ENCODE data around the gene CCDC27.

The CCDC27 gene

GRCh38 chr1:3735027-3735681, 17.1 kb upstream of the CCDC27 start:
- no peak overlapping the region for H3K4me3 ChIP-seq (ENCODE audit: low read depth, low read length)
- DNase-seq (ENCODE audit: low read depth) = no peak

GRCh38 chr1:3735688-3736087, 16.6 kb upstream of the CCDC27 start:
- no peak for DNase-seq (ENCODE audit: low read depth)

DNA sequence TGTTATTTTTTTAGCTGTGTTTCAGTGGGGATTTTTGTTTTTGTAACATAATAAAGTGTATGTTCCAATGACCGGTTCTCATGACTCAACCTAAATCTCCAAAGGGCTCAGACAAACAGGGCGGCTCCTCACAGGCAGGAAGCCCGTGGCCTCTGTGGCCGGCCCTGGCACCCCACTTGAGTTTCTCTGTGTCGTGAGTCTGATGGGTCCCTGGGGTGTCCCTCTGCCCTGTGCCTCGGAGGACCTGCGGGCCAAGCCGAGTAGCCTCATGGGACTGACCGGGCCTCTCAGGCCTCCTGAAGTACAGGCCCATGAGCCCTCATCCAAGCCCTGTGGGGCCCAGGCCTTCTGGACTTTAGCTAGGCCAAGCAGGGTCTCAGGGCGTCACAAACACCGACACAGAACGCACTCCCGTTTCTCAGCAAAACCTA, 16.1 kb upstream of the CCDC27 start:
- DNase-seq (ENCODE audit: low read depth) = no peak
- H3K4me3 ChIP-seq (ENCODE audit: low read depth, low read length) = no peak overlapping the region

More at GRCh38 chr1:3735688-3736087, 16.6 kb upstream of the CCDC27 start:
- H3K4me3 ChIP-seq (ENCODE audit: low read depth, low read length) = no peak overlapping the region

DNA sequence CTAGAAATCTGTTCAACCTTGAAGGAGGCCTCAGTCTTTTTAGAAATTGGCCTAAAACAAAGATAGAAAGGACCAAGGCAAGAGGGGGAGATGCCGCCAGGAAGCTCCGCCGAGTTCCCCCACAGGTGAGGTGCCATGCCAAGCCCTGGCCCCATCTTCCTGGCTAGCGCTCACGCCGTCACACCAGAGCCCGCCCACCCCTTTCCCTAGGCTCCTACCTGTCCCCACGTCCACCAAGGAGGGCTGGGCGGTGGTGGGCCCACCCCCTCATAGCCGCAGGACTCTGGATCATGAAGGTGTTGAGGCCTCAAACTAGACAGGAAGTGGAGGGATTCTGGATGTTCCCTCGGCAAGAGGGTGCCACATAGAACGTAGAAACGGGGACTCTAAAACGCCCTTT, 15.5 kb upstream of the CCDC27 start:
- H3K4me3 ChIP-seq (ENCODE audit: low read depth, low read length) = no peak overlapping the region
- DNase-seq (ENCODE audit: low read depth) = no peak

GRCh38 chr1:3738943-3739342, 13.3 kb upstream of the CCDC27 start:
- DNase-seq (ENCODE audit: low read depth) = no peak
- H3K4me3 ChIP-seq (ENCODE audit: low read depth, low read length) = no peak overlapping the region

DNA sequence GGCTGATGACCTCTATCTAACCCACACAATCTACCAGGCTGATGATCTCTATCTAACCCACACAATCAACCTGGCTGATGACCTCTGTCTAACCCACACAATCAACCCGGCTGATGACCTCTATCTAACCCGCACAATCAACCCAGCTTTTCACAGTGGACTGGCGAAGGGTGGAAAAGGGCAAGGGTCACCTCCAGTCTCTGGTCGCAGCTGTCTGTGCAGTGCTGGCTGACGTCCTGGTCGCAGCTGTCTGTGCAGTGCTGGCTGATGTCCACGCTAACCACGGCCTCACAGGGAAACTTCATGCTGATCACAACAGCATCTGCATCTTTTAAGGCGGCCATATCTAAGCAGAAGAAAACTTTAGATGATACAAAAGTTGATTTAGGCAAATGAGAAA, 12.2 kb upstream of the CCDC27 start:
- H3K4me3 ChIP-seq (ENCODE audit: low read depth, low read length) = no peak overlapping the region
- no peak for DNase-seq (ENCODE audit: low read depth)

DNA sequence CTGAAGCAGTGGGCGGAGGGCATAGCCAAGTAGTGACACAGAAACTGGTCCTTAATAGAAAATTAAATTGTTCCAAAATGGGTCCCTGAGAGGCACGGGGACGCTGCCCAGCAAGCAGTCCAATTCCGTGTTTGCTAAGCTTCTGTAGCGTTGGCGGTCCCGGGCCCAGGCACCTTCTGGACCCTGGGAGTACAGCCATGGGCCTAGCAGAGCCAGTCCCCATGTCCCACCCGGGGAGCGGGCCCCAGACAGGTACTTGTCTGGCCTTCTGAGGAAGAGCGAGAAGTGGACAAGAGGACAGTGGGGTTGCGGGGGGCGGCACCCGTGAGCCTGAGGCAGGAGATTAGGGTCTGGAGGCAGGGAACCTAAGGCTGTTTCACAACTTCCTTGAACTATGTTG, 11.5 kb upstream of the CCDC27 start:
- no peak overlapping the region for H3K4me3 ChIP-seq (ENCODE audit: low read depth, low read length)
- DNase-seq (ENCODE audit: low read depth) = no peak

DNA sequence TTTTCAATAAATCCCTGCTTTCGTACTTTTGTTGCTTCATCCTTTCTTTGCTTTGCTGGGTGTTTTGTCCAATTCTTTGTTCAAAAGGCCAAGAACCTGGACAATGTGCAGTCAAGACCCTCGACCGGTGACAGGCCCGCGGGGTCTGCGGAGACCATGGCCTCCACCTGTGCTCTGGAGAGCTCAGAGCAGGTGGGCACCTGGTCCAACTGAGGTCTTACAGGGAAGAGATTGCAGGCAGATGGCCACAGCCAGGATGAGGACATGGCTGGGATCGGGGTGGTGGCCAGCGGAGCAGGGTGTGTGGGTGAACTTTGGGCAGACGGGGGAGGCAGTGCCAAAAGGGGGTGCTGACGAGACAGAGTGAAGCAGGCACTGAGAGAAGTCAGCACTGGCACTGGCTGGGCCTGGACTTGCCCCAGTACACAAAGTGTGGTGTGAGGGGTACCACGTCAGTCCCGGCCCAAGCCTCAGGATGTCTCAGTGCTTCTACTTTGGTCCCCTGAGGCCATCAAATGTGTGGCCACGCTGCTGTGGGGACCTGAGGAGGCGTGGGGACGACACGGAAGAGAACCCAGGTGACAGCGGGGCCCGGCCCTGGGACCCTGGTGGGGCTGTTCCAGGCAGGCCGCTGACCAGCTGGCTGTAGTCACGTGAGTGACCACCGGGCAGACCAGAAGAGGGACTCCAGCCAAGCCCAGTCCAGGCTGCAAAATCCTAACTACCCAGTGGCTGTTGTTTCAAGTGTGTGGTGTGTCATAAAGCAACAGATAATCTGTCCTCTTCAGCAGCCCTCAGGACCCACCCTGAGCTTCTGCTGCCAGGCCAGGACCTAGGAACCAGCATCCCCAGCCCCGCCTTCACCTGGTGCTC, 10.4 kb upstream of the CCDC27 start:
- DNase-seq (ENCODE audit: low read depth) = no peak
- H3K4me3 ChIP-seq (ENCODE audit: low read depth, low read length) = no peak overlapping the region

DNA sequence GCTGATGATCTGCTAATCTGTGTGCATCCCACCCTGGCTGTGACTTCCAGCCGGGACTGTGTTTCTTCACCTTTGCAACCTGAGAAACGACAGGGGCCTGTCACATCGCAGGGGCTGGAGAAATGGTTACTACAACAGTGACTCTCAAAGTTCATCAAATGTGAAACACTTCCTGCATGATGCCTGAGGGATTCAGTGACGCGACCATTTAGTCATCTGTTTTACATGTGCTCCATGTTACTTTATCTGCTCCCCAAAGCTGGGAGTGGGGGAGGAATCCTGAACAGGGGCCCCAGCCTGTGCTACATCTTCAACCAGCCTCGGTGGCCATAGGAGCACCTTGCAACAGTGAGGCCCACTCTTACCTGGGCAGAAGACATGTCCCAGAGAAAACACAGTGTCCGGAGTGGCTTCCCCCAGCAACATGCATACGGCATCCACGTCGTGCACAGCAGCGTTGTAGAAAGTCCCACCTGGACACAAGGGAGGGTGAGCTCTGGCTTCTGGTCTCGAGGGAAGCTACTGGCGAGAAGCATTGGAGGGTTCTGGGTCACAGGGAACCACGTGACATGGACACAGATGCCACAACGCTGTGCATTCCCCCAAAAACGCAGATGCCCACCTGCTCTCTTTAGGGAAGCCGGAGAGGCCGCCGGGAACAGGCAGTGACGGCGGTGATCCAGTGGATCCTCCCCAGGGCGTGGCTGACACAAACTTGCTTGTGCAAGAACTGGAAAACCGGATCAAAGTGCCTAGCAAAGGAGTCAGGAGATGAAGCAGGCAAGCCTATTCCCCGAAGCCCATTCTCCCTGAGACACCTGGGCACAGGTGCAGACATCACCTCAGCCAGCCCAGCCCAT, 9.6 kb upstream of the CCDC27 start:
- DNase-seq (ENCODE audit: low read depth) = no peak
- no peak overlapping the region for H3K4me3 ChIP-seq (ENCODE audit: low read depth, low read length)

DNA sequence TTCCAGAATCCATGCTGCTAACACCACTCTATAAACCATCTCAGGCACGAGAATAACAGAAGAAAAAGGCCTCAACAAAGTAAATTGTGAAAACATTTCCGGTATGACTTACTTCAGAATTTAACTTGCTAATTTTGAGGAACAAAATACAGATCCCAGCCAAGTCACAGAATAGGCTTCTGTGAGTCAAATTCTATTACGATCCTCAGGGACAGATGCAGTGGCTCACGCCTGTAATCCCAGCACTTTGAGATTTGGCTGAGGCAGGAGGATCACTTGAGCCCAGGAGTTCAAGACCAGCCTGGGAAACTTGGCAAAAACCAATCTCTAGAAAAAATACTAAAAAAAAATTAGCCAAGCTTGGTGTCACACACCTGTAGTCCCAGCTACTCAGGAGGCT, 8.8 kb upstream of the CCDC27 start:
- H3K4me3 ChIP-seq (ENCODE audit: low read depth, low read length) = no peak overlapping the region
- no peak for DNase-seq (ENCODE audit: low read depth)

- no peak overlapping the region for H3K4me3 ChIP-seq (ENCODE audit: low read depth, low read length)
- DNase-seq (ENCODE audit: low read depth) = no peak
These were observed 8.4 kb upstream of the CCDC27 start for GRCh38 chr1:3743826-3744225.

- no peak overlapping the region for H3K4me3 ChIP-seq (ENCODE audit: low read depth, low read length)
- no peak for DNase-seq (ENCODE audit: low read depth)
These were observed 7.6 kb upstream of the CCDC27 start for GRCh38 chr1:3744646-3745045.

DNA sequence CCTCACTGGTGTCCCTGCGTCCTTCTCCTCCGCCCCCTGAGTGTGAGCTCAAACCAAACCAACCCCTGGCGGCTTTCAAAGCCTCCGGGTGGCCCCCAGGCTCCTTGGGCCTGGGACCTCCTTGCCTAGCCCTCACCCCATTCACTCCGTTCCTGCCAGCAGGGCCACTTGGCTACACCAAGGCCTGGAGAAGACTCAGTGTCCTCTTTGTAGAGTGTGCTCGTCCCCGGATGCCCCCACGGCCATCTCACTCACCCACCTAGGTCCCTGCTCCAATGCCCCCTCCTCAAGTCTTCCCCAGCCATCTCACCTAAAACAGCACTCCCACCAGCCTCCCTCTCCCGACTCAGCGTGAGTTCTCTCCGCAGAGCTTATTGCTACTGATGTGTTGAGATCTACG, 7.2 kb upstream of the CCDC27 start:
- DNase-seq (ENCODE audit: low read depth) = no peak

DNA sequence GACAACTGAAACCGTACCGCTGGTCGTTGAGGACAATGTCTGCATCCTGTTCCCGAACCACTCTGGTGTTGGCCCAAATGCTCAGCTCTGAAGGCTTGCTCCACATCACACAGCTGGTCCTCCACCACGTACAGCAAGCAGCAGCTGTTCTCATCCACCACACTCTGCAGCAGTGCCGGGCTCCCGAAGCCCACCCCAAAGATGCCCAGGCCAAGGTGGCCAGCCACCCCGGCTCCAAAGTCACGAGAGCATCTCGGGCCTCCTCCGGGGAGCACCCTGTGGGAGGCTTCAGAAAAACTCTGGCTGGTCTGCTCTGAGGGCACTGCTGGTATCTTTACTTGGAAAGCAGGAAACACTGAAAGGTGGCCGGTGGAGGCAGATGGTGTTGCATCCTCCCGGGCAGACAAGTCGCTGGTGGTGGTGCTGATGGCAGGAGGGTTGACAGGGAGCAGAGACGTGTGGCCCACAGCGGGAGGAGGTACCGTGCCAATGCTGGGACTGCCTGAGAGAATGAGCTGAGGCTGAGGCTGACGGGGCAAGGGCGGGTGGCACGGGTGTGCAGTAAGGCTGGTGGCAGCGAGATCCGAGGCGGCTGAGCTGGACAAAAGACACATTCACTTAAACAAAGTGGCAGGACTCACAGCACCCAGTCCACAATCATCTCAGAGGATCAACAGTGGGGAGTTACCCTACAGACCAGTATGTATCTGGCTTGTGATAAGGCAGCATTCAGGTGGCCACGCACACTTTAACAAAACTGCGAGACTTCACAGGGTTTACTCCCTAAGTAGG, 6.5 kb upstream of the CCDC27 start:
- H3K4me3 ChIP-seq (ENCODE audit: low read depth, low read length) = no peak overlapping the region

More for the DNA sequence above, 7.2 kb upstream of the CCDC27 start:
- no peak overlapping the region for H3K4me3 ChIP-seq (ENCODE audit: low read depth, low read length)

DNA sequence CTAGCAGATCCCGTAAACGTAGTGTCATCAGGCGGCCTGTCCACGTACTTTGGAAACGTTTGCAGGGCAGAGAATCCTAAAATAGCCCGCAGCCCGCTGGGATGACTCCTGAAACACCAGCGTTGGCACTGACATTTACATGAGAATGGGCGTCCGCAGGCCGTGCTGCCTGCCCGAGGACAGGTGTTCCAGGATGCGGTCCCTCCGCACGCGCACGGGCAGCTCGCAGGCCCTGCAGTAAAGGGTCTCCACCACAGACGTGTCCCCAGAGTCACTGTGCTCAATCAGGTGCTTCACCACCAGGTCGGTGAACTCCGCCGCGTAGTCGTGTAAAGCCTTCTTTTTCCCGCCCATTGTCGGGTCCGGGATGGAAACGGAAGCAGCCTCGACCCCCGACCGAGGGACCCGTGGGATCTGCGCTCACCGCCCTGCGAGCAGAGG, 5.8 kb upstream of the CCDC27 start:
- no peak for DNase-seq (ENCODE audit: low read depth)
- H3K4me3 ChIP-seq (ENCODE audit: low read depth, low read length) = peak overlapping the region; percentile 72

More for the DNA sequence above, 6.5 kb upstream of the CCDC27 start:
- DNase-seq (ENCODE audit: low read depth) = no peak

DNA sequence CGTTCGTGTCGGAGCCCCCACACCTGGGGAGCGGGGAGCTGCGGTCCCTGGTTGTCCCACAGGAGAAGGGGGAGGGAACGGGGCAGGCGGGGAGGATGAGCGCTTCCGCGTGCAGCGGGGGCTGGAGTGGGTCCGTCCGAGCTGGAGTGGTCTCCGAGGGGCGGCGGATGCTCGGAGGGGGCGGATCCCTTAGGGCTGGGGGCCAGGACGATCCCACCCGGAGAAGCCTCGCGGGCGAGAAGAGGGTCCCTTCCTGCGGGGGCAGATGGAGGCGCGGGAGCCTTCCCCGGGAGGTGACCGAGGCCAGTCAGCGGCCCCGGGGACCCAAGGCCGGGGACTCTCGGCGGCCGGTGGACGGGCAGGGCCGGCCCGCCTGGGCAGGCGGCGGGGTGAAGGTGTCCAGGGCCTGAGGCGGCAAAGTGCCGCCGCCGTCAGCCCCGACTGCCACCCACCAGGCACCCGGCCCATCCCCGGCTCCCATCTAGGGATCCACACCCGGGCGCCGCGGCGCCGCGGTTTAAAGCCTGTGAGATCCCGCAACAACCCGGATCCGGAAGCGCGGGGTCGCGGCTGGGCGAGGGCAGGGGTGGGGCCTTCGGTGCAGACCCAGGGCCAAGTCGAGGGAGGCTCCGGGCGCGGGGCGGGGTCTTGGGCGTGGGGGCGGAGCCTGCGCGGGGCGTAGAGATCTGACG, 5.3 kb upstream of the CCDC27 start:
- DNase-seq (ENCODE audit: low read depth) = peak; percentile 22
- peak overlapping the region; percentile 72 for H3K4me3 ChIP-seq (ENCODE audit: low read depth, low read length)

DNA sequence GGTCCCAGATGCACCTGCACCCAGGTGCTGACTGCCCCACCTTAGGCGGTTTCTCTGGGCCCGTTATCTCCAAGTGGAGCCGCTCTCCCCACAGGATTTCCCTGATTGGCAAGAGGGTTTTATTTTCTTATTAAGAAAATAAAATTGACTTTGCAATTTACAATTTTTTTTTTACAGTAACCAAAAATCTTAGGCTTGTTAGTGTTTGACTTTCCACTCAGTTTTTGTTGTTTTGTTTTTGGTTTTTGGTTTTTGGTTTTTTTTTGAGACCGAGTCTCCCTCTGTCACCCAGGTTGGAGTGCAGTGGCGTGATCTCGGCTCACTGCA, 4.8 kb upstream of the CCDC27 start:
- DNase-seq (ENCODE audit: low read depth) = no peak
- peak overlapping the region; percentile 72 for H3K4me3 ChIP-seq (ENCODE audit: low read depth, low read length)

DNA sequence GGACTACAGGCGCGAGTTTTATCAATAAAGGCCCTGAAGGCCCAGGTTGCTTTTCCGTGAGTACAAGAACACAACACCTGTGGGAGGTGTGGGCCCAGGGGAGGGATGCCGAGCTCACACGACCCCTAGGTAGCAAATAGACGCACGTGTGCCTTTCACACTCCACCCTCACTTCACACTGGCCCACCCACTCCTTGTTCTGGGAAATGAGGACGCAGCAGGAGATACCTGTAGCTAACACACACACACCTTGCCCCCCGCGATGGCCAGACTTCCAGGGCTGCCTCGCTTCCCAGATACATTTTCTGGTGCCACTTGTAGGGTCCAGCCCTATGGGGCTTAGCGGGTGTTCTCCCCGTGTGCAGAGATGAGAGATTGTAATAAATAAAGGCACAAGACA, 4.3 kb upstream of the CCDC27 start:
- no peak for DNase-seq (ENCODE audit: low read depth)
- H3K4me3 ChIP-seq (ENCODE audit: low read depth, low read length) = peak overlapping the region; percentile 72

All from skeletal muscle cell (primary cell).